Dedifferentiated amniotic fluid mesenchymal stem cell (primary cell): ENCODE measurements around the gene DELE1.

ENCODE experiments used
- DNase-seq: peaks from one replicate; pipeline ENCODE4 v3.0.0-alpha.2; 2016; ENCODE audit errors: extremely low spot score

Gene DELE1

GRCh38 chr5:141958113-141958512 lies 34.4 kb downstream of the DELE1 start, which contains the start of gene PCDH12:
PCDH12 (minus strand) TSS chr5:141958202; CDS start chr5:141957851, 351 bp downstream.
- no peak for DNase-seq

- DNase-seq, result no peak
Measured at GRCh38 chr5:141958546-141959172, 35.0 kb downstream of the DELE1 start.

- DNase-seq, result no peak
Measured at GRCh38 chr5:141960018-141960417, 36.3 kb downstream of the DELE1 start.

- peak; percentile 85 for DNase-seq
Measured at GRCh38 chr5:141960449-141961323, 37.0 kb downstream of the DELE1 start.

GRCh38 chr5:141961466-141961865 lies 37.8 kb downstream of the DELE1 start:
- DNase-seq, result no peak

GRCh38 chr5:141963701-141964100 lies 40.0 kb downstream of the DELE1 start:
- no peak for DNase-seq

GRCh38 chr5:141965071-141965470 lies 41.4 kb downstream of the DELE1 start:
- DNase-seq, result no peak

GRCh38 chr5:141966275-141966962 lies 42.7 kb downstream of the DELE1 start:
- no peak for DNase-seq

- no peak for DNase-seq
Measured at GRCh38 chr5:141966963-141967333, 43.3 kb downstream of the DELE1 start.

GRCh38 chr5:141968914-141969608 lies 45.4 kb downstream of the DELE1 start, which contains the start of gene RNF14:
RNF14 (plus strand) TSS chr5:141969105; CDS start chr5:141973589, 4,484 bp downstream.
- DNase-seq, result peak; percentile 86

- no peak for DNase-seq
Measured at GRCh38 chr5:141969783-141970771, 46.4 kb downstream of the DELE1 start.

GRCh38 chr5:141973871-141974595 lies 50.4 kb downstream of the DELE1 start:
- DNase-seq, result no peak

- DNase-seq, result no peak
Measured at GRCh38 chr5:141976176-141976575, 52.5 kb downstream of the DELE1 start.

- DNase-seq, result no peak
Measured at GRCh38 chr5:141978389-141978788, 54.7 kb downstream of the DELE1 start.

GRCh38 chr5:141982626-141983025 lies 59.0 kb downstream of the DELE1 start:
- DNase-seq, result no peak

GRCh38 chr5:141986072-141986471 lies 62.4 kb downstream of the DELE1 start:
- DNase-seq, result no peak

- no peak for DNase-seq
Measured at GRCh38 chr5:141989720-141990119, 66.0 kb downstream of the DELE1 start.
